AG09309 (cell line): ENCODE results near the gene BACE2.

Experiments used
- DNase-seq: peaks from one replicate; pipeline ENCODE4 v3.0.0-alpha.2; 2010; ENCODE audit warnings: low read depth
- H3K4me3 ChIP-seq: 2 replicates; pipeline ENCODE4 v1.5.1; 2011; ENCODE audit warnings: mild to moderate bottlenecking, low read depth, low read length, moderate library complexity; ENCODE audit not compliant: control insufficient read depth
- CTCF ChIP-seq: IDR thresholded peaks from 2 replicates; pipeline ENCODE4 v1.5.1; 2011; ENCODE audit warnings: mild to moderate bottlenecking, low read depth, low read length, inconsistent platforms; ENCODE audit not compliant: insufficient read depth, control insufficient read depth; ENCODE audit errors: missing control alignments

Gene BACE2

GRCh38 chr21:41167348-41168342 is at the start of gene BACE2:
BACE2 (plus strand) TSS chr21:41168160; CDS start chr21:41168264, 104 bp downstream.
- peak within 1 kb of the TSS; percentile 80 for H3K4me3 ChIP-seq
- DNase-seq: peak; percentile 31
- peak; percentile 36 for TF ChIP-seq CTCF

GRCh38 chr21:41119901-41120300 is 48.1 kb upstream of the BACE2 start:
- TF ChIP-seq CTCF: no peak
- DNase-seq: no peak
- H3K4me3 ChIP-seq: no peak overlapping the region

- no peak overlapping the region for H3K4me3 ChIP-seq
- no peak for TF ChIP-seq CTCF
- no peak for DNase-seq
Measured at GRCh38 chr21:41120997-41121396, 47.0 kb upstream of the BACE2 start.

GRCh38 chr21:41121785-41122415 is 46.1 kb upstream of the BACE2 start:
- H3K4me3 ChIP-seq: no peak overlapping the region
- peak; percentile 21 for DNase-seq
- peak; percentile 96 for TF ChIP-seq CTCF

- DNase-seq: no peak
- H3K4me3 ChIP-seq: no peak overlapping the region
- TF ChIP-seq CTCF: no peak
Measured at GRCh38 chr21:41124641-41125201, 43.2 kb upstream of the BACE2 start.

- H3K4me3 ChIP-seq: no peak overlapping the region
- TF ChIP-seq CTCF: no peak
- no peak for DNase-seq
Measured at GRCh38 chr21:41128981-41129380, 39.0 kb upstream of the BACE2 start.
